ENCODE measurements around the gene NEURL3.
"Not testable (repeated sequence)": the region's sequence is repeated elsewhere in the genome, so short reads cannot be mapped to it uniquely, and the experiment has no call there.

NEURL3 gene

GRCh38 chr2:96500385-96501066 lies 4.6 kb downstream of the NEURL3 start:
- no peaks in the 10 kb centered on the region for H3K9me3 ChIP-seq (ENCODE audit: control insufficient read depth in 5 of 5, low read length in 5 of 5)
- H3K27ac ChIP-seq (ENCODE audit: low read depth, low read length), result no peak overlapping the region
- no peaks in the 10 kb centered on the region for H3K36me3 ChIP-seq (ENCODE audit: control insufficient read depth in 5 of 5, insufficient read depth in 5 of 5, low read length in 5 of 5)
- H3K27me3 ChIP-seq (ENCODE audit: control insufficient read depth in 5 of 5, insufficient read depth in 4 of 5, low read length in 5 of 5), result peaks cover 9 to 47% (median 12%) of the 10 kb centered on the region in 5 donors
- peaks cover 0 to 36% (median 11%) of the 10 kb centered on the region in 5 donors for H3K4me1 ChIP-seq (ENCODE audit: control insufficient read depth in 5 of 5, insufficient read depth in 5 of 5, low read length in 5 of 5)
- H3K9ac ChIP-seq (ENCODE audit: low read length in 5 of 5), result no peak overlapping the region
- no peak overlapping the region for H3K4me3 ChIP-seq (ENCODE audit: low read depth in 1 of 5, low read length in 5 of 5)

- no peak overlapping the region for H3K4me3 ChIP-seq (ENCODE audit: low read depth in 1 of 5, low read length in 5 of 5)
- peaks cover 9 to 47% (median 12%) of the 10 kb centered on the region in 5 donors for H3K27me3 ChIP-seq (ENCODE audit: control insufficient read depth in 5 of 5, insufficient read depth in 4 of 5, low read length in 5 of 5)
- no peak overlapping the region for H3K9ac ChIP-seq (ENCODE audit: low read length in 5 of 5)
- H3K27ac ChIP-seq (ENCODE audit: low read depth, low read length), result no peak overlapping the region
- peaks cover 0 to 3% (median 1%) of the 10 kb centered on the region in 5 donors for H3K9me3 ChIP-seq (ENCODE audit: control insufficient read depth in 5 of 5, low read length in 5 of 5)
- H3K4me1 ChIP-seq (ENCODE audit: control insufficient read depth in 5 of 5, insufficient read depth in 5 of 5, low read length in 5 of 5), result peaks cover 0 to 36% (median 11%) of the 10 kb centered on the region in 5 donors
- no peaks in the 10 kb centered on the region for H3K36me3 ChIP-seq (ENCODE audit: control insufficient read depth in 5 of 5, insufficient read depth in 5 of 5, low read length in 5 of 5)
Observed at GRCh38 chr2:96499061-96499960, 5.8 kb downstream of the NEURL3 start.

DNA sequence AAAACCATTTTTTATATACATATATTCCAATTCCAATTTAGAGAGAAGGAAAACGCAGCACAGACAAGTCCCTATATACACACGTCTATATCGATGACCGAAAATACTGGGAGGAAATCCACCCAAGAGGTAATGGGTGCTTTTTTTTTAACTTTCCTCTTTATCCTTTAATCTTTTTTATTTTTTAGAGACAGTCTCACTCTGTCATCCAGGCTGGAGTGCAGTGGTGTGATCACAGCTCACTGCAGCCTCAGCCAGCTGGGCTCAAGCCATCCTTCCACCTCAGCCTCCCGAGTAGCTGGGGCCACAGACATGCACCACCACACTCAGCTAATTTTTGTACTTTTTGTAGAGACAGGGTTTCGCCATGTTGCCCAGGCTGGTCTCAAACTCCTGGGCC lies 6.5 kb downstream of the NEURL3 start:
- H3K9ac ChIP-seq (ENCODE audit: low read length in 5 of 5); H3K9me3 ChIP-seq (ENCODE audit: control insufficient read depth in 5 of 5, low read length in 5 of 5); H3K36me3 ChIP-seq (ENCODE audit: control insufficient read depth in 5 of 5, insufficient read depth in 5 of 5, low read length in 5 of 5); H3K4me3 ChIP-seq (ENCODE audit: low read depth in 1 of 5, low read length in 5 of 5); H3K27ac ChIP-seq (ENCODE audit: low read depth, low read length): not testable (repeated sequence)
- peaks cover 9 to 47% (median 12%) of the 10 kb centered on the region in 5 donors for H3K27me3 ChIP-seq (ENCODE audit: control insufficient read depth in 5 of 5, insufficient read depth in 4 of 5, low read length in 5 of 5)
- H3K4me1 ChIP-seq (ENCODE audit: control insufficient read depth in 5 of 5, insufficient read depth in 5 of 5, low read length in 5 of 5), result peaks cover 0 to 30% (median 11%) of the 10 kb centered on the region in 5 donors

- peaks cover 9 to 41% (median 12%) of the 10 kb centered on the region in 5 donors for H3K27me3 ChIP-seq (ENCODE audit: control insufficient read depth in 5 of 5, insufficient read depth in 4 of 5, low read length in 5 of 5)
- peaks cover 0 to 24% (median 8%) of the 10 kb centered on the region in 5 donors for H3K4me1 ChIP-seq (ENCODE audit: control insufficient read depth in 5 of 5, insufficient read depth in 5 of 5, low read length in 5 of 5)
- no peak overlapping the region for H3K9ac ChIP-seq (ENCODE audit: low read length in 5 of 5)
- H3K36me3 ChIP-seq (ENCODE audit: control insufficient read depth in 5 of 5, insufficient read depth in 5 of 5, low read length in 5 of 5), result no peaks in the 10 kb centered on the region
- no peak overlapping the region for H3K4me3 ChIP-seq (ENCODE audit: low read depth in 1 of 5, low read length in 5 of 5)
- H3K27ac ChIP-seq (ENCODE audit: low read depth, low read length), result no peak overlapping the region
- peaks cover 0 to 8% (median 3%) of the 10 kb centered on the region in 5 donors for H3K9me3 ChIP-seq (ENCODE audit: control insufficient read depth in 5 of 5, low read length in 5 of 5)
Observed at GRCh38 chr2:96498021-96498431, 7.1 kb downstream of the NEURL3 start.

GRCh38 chr2:96495982-96496629 lies 9.1 kb downstream of the NEURL3 start:
- Histone ChIP-seq H3K27me3 (ENCODE audit: control insufficient read depth in 5 of 5, insufficient read depth in 4 of 5, low read length in 5 of 5) (peaks cover 6 to 24% (median 9%) of the 10 kb centered on the region in 5 donors), H3K36me3 (ENCODE audit: control insufficient read depth in 5 of 5, insufficient read depth in 5 of 5, low read length in 5 of 5) (no peaks in the 10 kb centered on the region), H3K4me3 (ENCODE audit: low read depth in 1 of 5, low read length in 5 of 5) (no peak overlapping the region), H3K9me3 (ENCODE audit: control insufficient read depth in 5 of 5, low read length in 5 of 5) (peaks cover 0 to 8% (median 3%) of the 10 kb centered on the region in 5 donors), H3K27ac (ENCODE audit: low read depth, low read length) (no peak overlapping the region), H3K4me1 (ENCODE audit: control insufficient read depth in 5 of 5, insufficient read depth in 5 of 5, low read length in 5 of 5) (peaks cover 0 to 5% (median 0%) of the 10 kb centered on the region in 5 donors), H3K9ac (ENCODE audit: low read length in 5 of 5) (no peak overlapping the region)

DNA sequence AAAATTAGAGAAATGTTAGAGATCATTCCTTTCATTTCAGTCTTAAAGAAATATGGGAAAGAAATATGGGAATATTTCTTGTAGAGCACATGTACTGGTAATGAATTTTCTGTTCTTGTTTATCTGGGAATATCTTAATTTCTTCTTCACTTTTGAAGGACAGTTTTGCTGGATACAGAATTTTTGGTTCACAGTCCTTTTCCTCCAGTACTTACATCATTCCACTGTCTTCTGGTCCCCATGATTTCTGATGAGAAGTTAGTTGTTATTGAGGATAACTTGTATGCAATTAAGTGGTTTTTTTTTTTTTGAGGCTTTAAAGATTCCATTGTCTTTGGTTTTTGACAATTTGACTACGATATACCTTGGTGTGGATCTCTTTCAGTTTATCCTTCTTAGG lies 11.0 kb downstream of the NEURL3 start:
- no peaks in the 10 kb centered on the region for H3K4me1 ChIP-seq (ENCODE audit: control insufficient read depth in 5 of 5, insufficient read depth in 5 of 5, low read length in 5 of 5)
- peaks cover 0 to 11% (median 0%) of the 10 kb centered on the region in 5 donors for H3K27me3 ChIP-seq (ENCODE audit: control insufficient read depth in 5 of 5, insufficient read depth in 4 of 5, low read length in 5 of 5)
- no peak overlapping the region for H3K4me3 ChIP-seq (ENCODE audit: low read depth in 1 of 5, low read length in 5 of 5)
- H3K36me3 ChIP-seq (ENCODE audit: control insufficient read depth in 5 of 5, insufficient read depth in 5 of 5, low read length in 5 of 5), result no peaks in the 10 kb centered on the region
- H3K27ac ChIP-seq (ENCODE audit: low read depth, low read length), result no peak overlapping the region
- no peak overlapping the region for H3K9ac ChIP-seq (ENCODE audit: low read length in 5 of 5)
- H3K9me3 ChIP-seq (ENCODE audit: control insufficient read depth in 5 of 5, low read length in 5 of 5), result peaks cover 0 to 8% (median 3%) of the 10 kb centered on the region in 5 donors

GRCh38 chr2:96493072-96493471 lies 12.1 kb downstream of the NEURL3 start:
- Histone ChIP-seq H3K36me3 (ENCODE audit: control insufficient read depth in 5 of 5, insufficient read depth in 5 of 5, low read length in 5 of 5) (no peaks in the 10 kb centered on the region), H3K9ac (ENCODE audit: low read length in 5 of 5) (no peak overlapping the region), H3K27me3 (ENCODE audit: control insufficient read depth in 5 of 5, insufficient read depth in 4 of 5, low read length in 5 of 5) (peaks cover 0 to 9% (median 0%) of the 10 kb centered on the region in 5 donors), H3K27ac (ENCODE audit: low read depth, low read length) (no peak overlapping the region), H3K9me3 (ENCODE audit: control insufficient read depth in 5 of 5, low read length in 5 of 5) (peaks cover 0 to 8% (median 3%) of the 10 kb centered on the region in 5 donors), H3K4me3 (ENCODE audit: low read depth in 1 of 5, low read length in 5 of 5) (no peak overlapping the region), H3K4me1 (ENCODE audit: control insufficient read depth in 5 of 5, insufficient read depth in 5 of 5, low read length in 5 of 5) (no peaks in the 10 kb centered on the region)

- Histone ChIP-seq H3K36me3 (ENCODE audit: control insufficient read depth in 5 of 5, insufficient read depth in 5 of 5, low read length in 5 of 5) (no peaks in the 10 kb centered on the region), H3K9me3 (ENCODE audit: control insufficient read depth in 5 of 5, low read length in 5 of 5) (peaks cover 0 to 8% (median 3%) of the 10 kb centered on the region in 5 donors), H3K4me1 (ENCODE audit: control insufficient read depth in 5 of 5, insufficient read depth in 5 of 5, low read length in 5 of 5) (peaks cover 0 to 2% (median 0%) of the 10 kb centered on the region in 5 donors), H3K9ac (ENCODE audit: low read length in 5 of 5) (no peak overlapping the region), H3K27ac (ENCODE audit: low read depth, low read length) (no peak overlapping the region), H3K27me3 (ENCODE audit: control insufficient read depth in 5 of 5, insufficient read depth in 4 of 5, low read length in 5 of 5) (peaks cover 0 to 2% (median 0%) of the 10 kb centered on the region in 5 donors), H3K4me3 (ENCODE audit: low read depth in 1 of 5, low read length in 5 of 5) (no peak overlapping the region)
Observed at GRCh38 chr2:96491860-96492497, 13.2 kb downstream of the NEURL3 start.

DNA sequence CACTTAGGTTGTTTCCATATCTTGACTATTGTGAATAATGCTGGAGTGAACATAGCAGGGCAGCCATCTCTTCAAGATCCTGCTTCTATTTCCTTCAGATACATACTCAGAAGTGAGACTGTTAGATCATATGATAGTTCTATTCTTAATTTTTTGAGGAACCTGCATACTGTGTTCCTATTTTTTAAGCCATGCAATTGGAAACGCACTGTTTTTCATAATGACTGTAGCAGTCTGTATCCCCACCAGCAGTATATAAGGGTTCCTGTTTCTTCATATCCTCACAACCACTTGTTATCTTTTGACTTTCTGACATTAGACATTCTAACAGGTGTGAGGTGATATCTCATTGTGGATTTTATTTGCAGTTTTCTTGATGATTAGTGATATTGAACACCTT lies 15.5 kb downstream of the NEURL3 start:
- H3K27me3 ChIP-seq (ENCODE audit: control insufficient read depth in 5 of 5, insufficient read depth in 4 of 5, low read length in 5 of 5), result no peaks in the 10 kb centered on the region
- no peaks in the 10 kb centered on the region for H3K36me3 ChIP-seq (ENCODE audit: control insufficient read depth in 5 of 5, insufficient read depth in 5 of 5, low read length in 5 of 5)
- no peak overlapping the region for H3K27ac ChIP-seq (ENCODE audit: low read depth, low read length)
- H3K4me3 ChIP-seq (ENCODE audit: low read depth in 1 of 5, low read length in 5 of 5), result no peak overlapping the region
- no peak overlapping the region for H3K9ac ChIP-seq (ENCODE audit: low read length in 5 of 5)
- peaks cover 3 to 18% (median 12%) of the 10 kb centered on the region in 5 donors for H3K4me1 ChIP-seq (ENCODE audit: control insufficient read depth in 5 of 5, insufficient read depth in 5 of 5, low read length in 5 of 5)
- peaks cover 0 to 8% (median 3%) of the 10 kb centered on the region in 5 donors for H3K9me3 ChIP-seq (ENCODE audit: control insufficient read depth in 5 of 5, low read length in 5 of 5)
